Neuron (in vitro differentiated cells): ENCODE results near the gene APELA.
A peak's percentile ranks its signal among the peaks of the same experiment; 100 is the strongest.

ENCODE experiments used
- H2AFZ ChIP-seq: one replicate; pipeline ENCODE4 v1.6.1; 2013; ENCODE audit warnings: low read depth, mild to moderate bottlenecking, inconsistent platforms, low read length, moderate library complexity
- H3K27me3 ChIP-seq: one replicate; pipeline ENCODE4 v1.6.1; 2013; ENCODE audit warnings: low read length; ENCODE audit not compliant: insufficient read depth
- H3K36me3 ChIP-seq: one replicate; pipeline ENCODE4 v1.6.1; 2013; ENCODE audit warnings: low read length; ENCODE audit not compliant: insufficient read depth
- H3K4me1 ChIP-seq: one replicate; pipeline ENCODE4 v1.6.1; 2013; ENCODE audit warnings: low read length; ENCODE audit not compliant: insufficient read depth
- H3K4me3 ChIP-seq: 2 replicates; pipeline ENCODE4 v1.5.1; 2013; ENCODE audit warnings: mild to moderate bottlenecking, low read length, moderate library complexity
- H3K9me3 ChIP-seq: one replicate; pipeline ENCODE4 v1.6.1; 2013; ENCODE audit warnings: low read length

Gene APELA

DNA sequence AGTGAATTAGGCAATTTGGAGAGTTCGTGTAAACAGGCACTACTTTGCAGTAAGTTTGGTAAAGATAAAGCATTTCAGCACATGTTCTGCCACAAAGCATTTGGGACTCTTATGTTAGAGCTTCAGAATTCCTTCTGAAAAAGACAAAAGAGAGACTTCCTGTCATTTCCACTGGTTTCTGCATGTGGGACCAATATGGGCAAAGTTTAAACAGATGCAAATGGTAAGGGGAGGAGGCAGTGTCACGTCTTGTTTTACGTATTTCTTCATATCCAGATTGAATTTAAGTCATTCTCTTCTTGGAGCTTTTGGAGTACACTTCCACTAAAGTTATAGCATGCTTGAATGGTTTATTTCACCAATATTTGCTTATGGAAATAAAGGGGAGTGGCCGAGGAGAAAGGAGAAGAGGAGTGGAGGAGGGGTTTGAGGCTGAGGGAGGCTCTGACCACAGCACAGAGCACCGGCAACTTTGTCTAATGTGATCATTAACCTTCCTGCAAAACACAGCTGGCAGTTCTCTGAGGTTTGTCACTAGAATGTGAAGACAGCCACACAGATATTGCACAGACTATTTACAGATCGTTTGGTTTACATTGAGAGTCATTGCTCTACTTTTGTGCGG lies at the start of gene APELA:
APELA (plus strand) TSS at position 479 of the 625 bp plus-strand sequence. CDS start 154 bp downstream, outside the sequence.
- peak within 1 kb of the TSS; percentile 70 for H2AFZ ChIP-seq
- no peaks in the 10 kb centered on the region for H3K9me3 ChIP-seq
- peak within 1 kb of the TSS; percentile 23 for H3K4me3 ChIP-seq
- H3K4me1 ChIP-seq: peaks cover 9% of the 10 kb centered on the region
- no peaks in the 10 kb centered on the region for H3K36me3 ChIP-seq
- H3K27me3 ChIP-seq: no peaks in the 10 kb centered on the region

DNA sequence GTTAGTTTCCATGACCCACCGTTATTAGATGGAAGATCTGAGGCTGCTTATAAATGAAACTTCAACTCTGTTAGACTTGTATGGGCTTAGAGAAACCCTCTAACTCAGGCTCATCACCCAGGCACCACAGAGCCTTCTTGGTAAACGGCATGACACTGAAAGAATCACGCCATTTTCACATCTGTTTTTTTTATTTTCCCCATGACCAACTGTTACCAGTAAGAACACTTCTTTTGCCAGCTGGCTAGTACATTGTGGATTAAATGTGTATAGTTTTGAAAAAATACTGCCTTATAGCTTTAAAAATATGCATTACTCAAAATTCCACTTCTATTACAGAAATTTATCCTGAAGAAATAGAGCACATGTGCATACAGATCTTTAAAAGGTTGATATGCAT lies 48.0 kb upstream of the APELA start:
- Histone ChIP-seq H3K36me3 (no peaks in the 10 kb centered on the region), H3K4me1 (no peaks in the 10 kb centered on the region), H3K9me3 (no peaks in the 10 kb centered on the region), H3K27me3 (no peaks in the 10 kb centered on the region), H3K4me3 (no peak overlapping the region), H2AFZ (no peak overlapping the region)

DNA sequence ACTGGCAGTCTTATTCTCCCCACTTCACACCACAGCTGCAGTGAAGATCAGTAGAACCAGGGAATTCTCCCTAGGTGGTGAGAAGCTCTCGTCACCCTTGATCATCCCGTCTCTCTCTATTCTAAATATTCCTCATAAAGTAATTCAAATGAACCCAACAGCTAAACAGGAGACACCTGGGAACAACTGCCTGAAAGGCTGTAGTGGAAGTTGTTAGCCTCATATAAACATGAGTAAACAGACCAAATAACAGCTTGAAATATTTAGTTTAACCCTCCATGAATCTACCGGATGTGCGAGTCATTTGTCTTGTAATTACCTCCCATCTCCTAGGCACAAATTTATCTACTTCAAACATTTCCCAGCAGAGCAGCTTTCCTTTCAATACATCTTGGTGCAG lies 30.4 kb upstream of the APELA start:
- Histone ChIP-seq H3K36me3 (no peaks in the 10 kb centered on the region), H3K4me3 (no peak overlapping the region), H3K4me1 (no peaks in the 10 kb centered on the region)

DNA sequence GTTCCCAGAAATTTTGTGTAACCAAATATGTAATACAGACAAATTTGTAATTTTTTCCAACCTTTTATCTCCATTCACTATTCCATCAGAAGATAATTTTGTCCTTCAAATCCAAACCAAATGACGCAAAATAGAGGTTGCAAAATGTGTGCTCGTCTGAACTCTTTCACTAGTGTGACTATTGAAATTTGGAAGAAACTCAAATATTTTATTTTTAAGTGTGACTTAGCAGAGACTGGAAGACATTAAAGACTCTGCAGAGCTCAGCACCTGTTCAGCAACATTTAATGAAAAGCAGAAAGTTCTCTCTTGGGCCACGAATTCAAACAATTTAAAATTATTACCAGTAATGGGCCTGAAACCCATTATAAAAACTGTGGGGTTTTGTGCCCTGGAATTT lies 30.0 kb upstream of the APELA start:
- Histone ChIP-seq H3K36me3 (no peaks in the 10 kb centered on the region), H3K27me3 (no peaks in the 10 kb centered on the region), H2AFZ (no peak overlapping the region), H3K4me1 (no peaks in the 10 kb centered on the region), H3K9me3 (no peaks in the 10 kb centered on the region), H3K4me3 (no peak overlapping the region)

More for the DNA sequence above, 30.4 kb upstream of the APELA start:
- Histone ChIP-seq H3K9me3 (no peaks in the 10 kb centered on the region), H3K27me3 (no peaks in the 10 kb centered on the region), H2AFZ (no peak overlapping the region)

DNA sequence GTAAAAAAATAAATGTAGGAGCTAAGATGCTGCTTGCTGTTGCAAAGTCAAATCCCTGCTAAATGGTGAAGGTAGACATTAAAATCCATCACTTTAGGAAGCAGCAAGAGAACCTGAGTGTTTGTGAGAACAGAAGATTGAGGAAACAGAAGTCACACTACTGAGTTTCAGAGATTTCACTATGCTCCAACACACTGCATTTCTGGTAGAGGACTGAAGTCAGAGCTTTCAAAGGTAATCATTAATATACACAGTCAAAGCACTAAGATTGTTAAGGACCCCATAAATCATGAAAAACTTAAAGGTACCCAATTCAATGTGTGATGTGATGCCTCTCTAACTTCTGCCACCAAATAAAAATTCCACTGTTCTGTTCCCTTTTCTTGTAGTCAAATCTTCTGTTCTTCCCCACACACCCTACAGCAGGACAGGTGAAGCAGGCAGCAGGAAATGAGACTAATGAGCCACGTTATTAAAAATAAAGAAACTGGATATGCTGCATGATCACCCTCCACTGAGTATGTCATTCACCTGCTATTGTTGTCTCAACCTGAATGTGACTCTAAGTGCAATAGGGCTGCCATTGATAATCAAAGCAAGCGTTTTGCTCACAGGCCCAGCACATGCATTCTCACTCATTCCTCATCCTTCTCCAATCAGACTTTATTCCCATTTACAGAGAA lies 28.9 kb upstream of the APELA start:
- H3K27me3 ChIP-seq: no peaks in the 10 kb centered on the region
- H3K9me3 ChIP-seq: no peaks in the 10 kb centered on the region
- H3K36me3 ChIP-seq: no peaks in the 10 kb centered on the region
- no peak overlapping the region for H2AFZ ChIP-seq
- H3K4me1 ChIP-seq: no peaks in the 10 kb centered on the region
- H3K4me3 ChIP-seq: no peak overlapping the region

GRCh38 chr4:164856396-164856795 lies 20.6 kb upstream of the APELA start:
- no peak overlapping the region for H2AFZ ChIP-seq
- no peaks in the 10 kb centered on the region for H3K36me3 ChIP-seq
- no peaks in the 10 kb centered on the region for H3K9me3 ChIP-seq
- no peaks in the 10 kb centered on the region for H3K4me1 ChIP-seq
- no peaks in the 10 kb centered on the region for H3K27me3 ChIP-seq
- H3K4me3 ChIP-seq: no peak overlapping the region

DNA sequence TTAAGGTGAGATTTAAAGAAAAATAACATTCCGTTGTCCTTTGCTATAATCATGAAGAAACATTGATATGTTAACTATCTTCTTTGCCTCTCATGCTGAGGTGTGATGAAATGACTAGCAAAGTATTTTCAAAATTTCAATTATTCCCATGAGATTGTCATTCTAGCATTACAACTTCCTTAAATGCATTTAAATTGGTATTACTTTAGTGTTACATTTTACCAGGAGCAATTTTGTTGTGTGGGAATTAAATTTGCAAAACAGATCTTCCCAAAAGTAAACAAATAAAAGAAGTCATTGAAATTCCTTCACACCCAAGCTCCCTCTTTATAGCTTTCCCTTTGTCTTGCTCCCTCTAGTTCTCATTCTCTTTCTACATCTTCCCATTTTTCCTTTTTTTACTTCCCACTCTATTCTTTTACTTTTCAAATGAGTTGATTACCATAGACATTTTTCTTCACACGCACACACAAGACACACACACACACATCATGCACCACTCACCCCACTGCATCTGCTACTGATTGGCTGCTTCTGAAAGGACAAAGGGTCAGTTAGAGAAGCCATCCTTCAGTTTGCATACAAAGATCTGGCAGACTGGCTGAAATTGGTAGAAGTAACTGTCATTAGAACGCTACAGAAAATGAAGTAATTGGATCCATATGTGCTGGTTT lies 10.0 kb upstream of the APELA start:
- peak overlapping the region; percentile 86 for H2AFZ ChIP-seq
- no peaks in the 10 kb centered on the region for H3K9me3 ChIP-seq
- no peaks in the 10 kb centered on the region for H3K27me3 ChIP-seq

GRCh38 chr4:164871673-164872072 lies 5.3 kb upstream of the APELA start:
- H3K4me3 ChIP-seq: no peak overlapping the region
- H3K4me1 ChIP-seq: peaks cover 12% of the 10 kb centered on the region
- H2AFZ ChIP-seq: no peak overlapping the region
- H3K27me3 ChIP-seq: no peaks in the 10 kb centered on the region
- H3K9me3 ChIP-seq: no peaks in the 10 kb centered on the region
- no peaks in the 10 kb centered on the region for H3K36me3 ChIP-seq

More for the DNA sequence above, 10.0 kb upstream of the APELA start:
- H3K36me3 ChIP-seq: no peaks in the 10 kb centered on the region
- no peak overlapping the region for H3K4me3 ChIP-seq
- H3K4me1 ChIP-seq: peaks cover 14% of the 10 kb centered on the region

DNA sequence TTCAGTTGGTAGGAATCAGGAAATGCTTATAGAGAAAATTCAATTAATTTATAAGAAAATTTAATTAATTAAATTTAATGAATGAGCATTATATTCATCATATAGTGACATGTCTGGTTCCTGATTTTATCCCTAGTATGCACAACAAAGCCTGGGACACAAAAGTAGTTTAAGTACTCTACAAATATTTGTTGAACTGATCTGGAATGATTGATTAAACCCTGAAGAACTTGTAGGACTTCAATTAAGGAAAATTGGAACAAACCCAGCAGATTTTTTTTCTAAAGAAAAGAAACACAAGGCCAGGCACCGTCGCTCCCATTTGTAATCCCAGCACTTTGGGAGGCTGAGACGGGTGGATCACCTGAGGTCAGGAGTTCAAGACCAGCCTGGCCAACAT lies 4.5 kb upstream of the APELA start:
- Histone ChIP-seq H3K36me3 (no peaks in the 10 kb centered on the region), H3K9me3 (no peaks in the 10 kb centered on the region), H3K27me3 (no peaks in the 10 kb centered on the region), H2AFZ (no peak overlapping the region), H3K4me1 (peaks cover 11% of the 10 kb centered on the region), H3K4me3 (no peak overlapping the region)

DNA sequence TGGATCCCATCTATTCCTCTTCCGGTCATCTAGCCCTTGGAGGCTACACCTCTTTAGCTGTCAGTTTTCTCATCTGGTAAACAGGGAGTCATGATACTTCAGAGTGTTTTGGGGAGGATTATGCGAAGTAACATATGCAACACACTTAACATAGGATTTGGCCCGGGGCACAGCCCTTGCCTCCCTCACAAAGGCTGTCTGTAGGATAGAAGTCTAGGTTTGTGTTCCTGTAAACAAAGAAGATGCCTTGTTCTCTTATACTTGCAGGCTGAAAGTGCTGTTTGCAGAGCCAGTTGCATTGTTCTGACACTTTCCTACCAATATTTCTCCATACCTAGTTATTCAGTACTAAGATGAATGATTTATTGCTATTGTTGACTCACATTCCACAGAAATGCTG lies 2.2 kb upstream of the APELA start:
- H3K4me3 ChIP-seq: no peak overlapping the region
- no peak overlapping the region for H2AFZ ChIP-seq
- H3K9me3 ChIP-seq: no peaks in the 10 kb centered on the region
- H3K27me3 ChIP-seq: no peaks in the 10 kb centered on the region
- no peaks in the 10 kb centered on the region for H3K36me3 ChIP-seq
- H3K4me1 ChIP-seq: peaks cover 9% of the 10 kb centered on the region

DNA sequence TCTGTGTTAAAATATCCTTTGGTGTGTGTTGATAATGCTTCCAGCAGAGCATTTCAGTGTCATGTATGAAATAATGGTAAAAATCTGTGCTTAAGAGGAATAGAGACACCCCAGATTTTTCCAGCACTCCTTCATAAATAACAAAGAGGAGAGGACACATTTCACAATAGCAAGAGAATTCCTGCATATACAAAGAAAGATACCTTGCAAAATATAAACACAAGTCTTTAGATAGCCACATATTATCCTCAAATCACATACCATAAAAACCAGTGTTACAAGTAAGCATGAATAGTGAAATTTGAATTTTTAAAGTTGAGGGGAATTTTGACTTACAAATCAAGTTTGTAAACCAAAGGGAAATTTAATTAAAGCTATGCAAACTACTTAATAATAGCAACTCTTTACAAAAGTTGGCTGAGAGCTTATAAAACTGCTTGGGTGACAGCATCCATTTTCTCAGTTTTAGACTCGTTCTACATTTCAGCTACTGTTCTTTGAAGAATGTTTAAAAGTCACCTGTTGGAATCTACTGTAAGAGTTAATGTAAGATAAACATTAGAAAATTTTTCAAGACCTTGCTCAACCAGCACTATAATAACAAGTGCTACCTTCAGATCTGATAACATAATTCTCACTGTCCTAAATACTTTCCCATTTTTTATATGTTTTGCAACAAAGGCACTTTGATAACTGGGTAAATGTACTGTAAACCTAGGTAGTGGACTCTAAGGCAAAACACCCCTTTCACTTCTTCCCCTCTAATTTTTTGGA lies 3.7 kb downstream of the APELA start:
- Histone ChIP-seq H3K4me1 (peaks cover 9% of the 10 kb centered on the region), H2AFZ (no peak overlapping the region), H3K4me3 (no peak overlapping the region), H3K9me3 (no peaks in the 10 kb centered on the region), H3K36me3 (no peaks in the 10 kb centered on the region), H3K27me3 (no peaks in the 10 kb centered on the region)

GRCh38 chr4:164888096-164888715 lies 11.2 kb downstream of the APELA start:
- H3K9me3 ChIP-seq: no peaks in the 10 kb centered on the region
- H3K36me3 ChIP-seq: no peaks in the 10 kb centered on the region
- H2AFZ ChIP-seq: no peak overlapping the region
- no peaks in the 10 kb centered on the region for H3K4me1 ChIP-seq
- H3K27me3 ChIP-seq: no peaks in the 10 kb centered on the region
- H3K4me3 ChIP-seq: no peak overlapping the region
